ENCODE data around the gene PLCB1. TPM values are rescaled to one million over a fixed set of nuclear protein-coding genes. Genes with fewer than 3 reads are reported as not detected.
"Not testable (repeated sequence)": the region's sequence is repeated elsewhere in the genome, so short reads cannot be mapped to it uniquely, and the experiment has no call there.

Gene PLCB1
- total RNA-seq, 1 donor from 2014 or later = 2.0 TPM

- DNase-seq (ENCODE audit: low read depth) = no peak
These were observed 270.7 kb downstream of the PLCB1 start for GRCh38 chr20:8402798-8403197.

GRCh38 chr20:8404912-8405635, 273.0 kb downstream of the PLCB1 start:
- no peak for DNase-seq (ENCODE audit: low read depth)

- DNase-seq (ENCODE audit: low read depth) = no peak
These were observed 274.3 kb downstream of the PLCB1 start for GRCh38 chr20:8406391-8406790.

GRCh38 chr20:8408587-8409307, 276.7 kb downstream of the PLCB1 start:
- no peak for DNase-seq (ENCODE audit: low read depth)

- no peak for DNase-seq (ENCODE audit: low read depth)
These were observed 281.6 kb downstream of the PLCB1 start for GRCh38 chr20:8413691-8414090.

- DNase-seq (ENCODE audit: low read depth) = peak; percentile 100
These were observed 282.7 kb downstream of the PLCB1 start for GRCh38 chr20:8414586-8415274.

- no peak for DNase-seq (ENCODE audit: low read depth)
These were observed 289.9 kb downstream of the PLCB1 start for GRCh38 chr20:8421981-8422380.

GRCh38 chr20:8423482-8423881, 291.4 kb downstream of the PLCB1 start:
- no peak for DNase-seq (ENCODE audit: low read depth)

- DNase-seq (ENCODE audit: low read depth) = peak; percentile 37
These were observed 291.9 kb downstream of the PLCB1 start for GRCh38 chr20:8424010-8424409.

GRCh38 chr20:8425016-8425415, 292.9 kb downstream of the PLCB1 start:
- DNase-seq (ENCODE audit: low read depth) = no peak

GRCh38 chr20:8425802-8426201, 293.7 kb downstream of the PLCB1 start:
- DNase-seq (ENCODE audit: low read depth) = no peak

- no peak for DNase-seq (ENCODE audit: low read depth)
These were observed 295.5 kb downstream of the PLCB1 start for GRCh38 chr20:8427419-8428040.

GRCh38 chr20:8428988-8429387, 296.9 kb downstream of the PLCB1 start:
- DNase-seq (ENCODE audit: low read depth) = peak; percentile 76

- DNase-seq (ENCODE audit: low read depth) = peak; percentile 70
These were observed 299.7 kb downstream of the PLCB1 start for GRCh38 chr20:8431538-8432434.

- peak; percentile 78 for DNase-seq (ENCODE audit: low read depth)
These were observed 300.5 kb downstream of the PLCB1 start for GRCh38 chr20:8432435-8433148.

- DNase-seq (ENCODE audit: low read depth) = no peak
These were observed 301.2 kb downstream of the PLCB1 start for GRCh38 chr20:8433291-8433690.

- DNase-seq (ENCODE audit: low read depth) = no peak
These were observed 302.3 kb downstream of the PLCB1 start for GRCh38 chr20:8434326-8434876.

- no peak for DNase-seq (ENCODE audit: low read depth)
These were observed 303.4 kb downstream of the PLCB1 start for GRCh38 chr20:8435285-8436035.

- not testable (repeated sequence) for DNase-seq (ENCODE audit: low read depth)
These were observed 304.9 kb downstream of the PLCB1 start for GRCh38 chr20:8436938-8437337.
